DND-41 (cell line): ENCODE data around the gene CCNJL.

Experiments
- ATAC-seq: fragments of 200-7000 bp; cut with Tn5 transposase; 3 replicates; pipeline ENCODE4 v1.9.1; 2021; ENCODE audit warnings: low read depth; ENCODE audit not compliant: insufficient read depth
- DNase-seq: peaks from one replicate; pipeline ENCODE4 v3.0.0-alpha.2; 2020
- H2AFZ ChIP-seq: 2 replicates; pipeline ENCODE4 v1.6.0; 2012; ENCODE audit warnings: low read depth, low read length
- H3K27ac ChIP-seq: 2 replicates; pipeline ENCODE4 v1.5.1; 2012; ENCODE audit warnings: low read length, inconsistent platforms
- H3K27me3 ChIP-seq: fragments of 200-600 bp; sonication (generic); 2 replicates; pipeline ENCODE4 v1.6.0; 2012; ENCODE audit warnings: low read length, mild to moderate bottlenecking, inconsistent platforms; ENCODE audit not compliant: insufficient read depth, poor library complexity
- H3K36me3 ChIP-seq: 2 replicates; pipeline ENCODE4 v1.5.1; 2012; ENCODE audit warnings: low read length, inconsistent platforms; ENCODE audit not compliant: insufficient read depth
- H3K4me1 ChIP-seq: 2 replicates; pipeline ENCODE4 v1.5.1; 2012; ENCODE audit warnings: mild to moderate bottlenecking, low read length; ENCODE audit not compliant: insufficient read depth
- H3K4me2 ChIP-seq: 2 replicates; pipeline ENCODE4 v1.6.0; 2012; ENCODE audit warnings: mild to moderate bottlenecking, moderate library complexity, low read length, inconsistent platforms; ENCODE audit not compliant: insufficient read depth
- H3K4me3 ChIP-seq, 2 experiments: fragments of 200-600 bp in 1 of 2; shearing (Covaris generic) in 1 of 2; 2 replicates each; pipeline ENCODE4 v1.5.1; 2012 to 2016; ENCODE audit warnings: inconsistent platforms in 2 of 2, low read length in 2 of 2, mild to moderate bottlenecking in 2 of 2, low read depth in 1 of 2, moderate library complexity in 1 of 2
- H3K79me2 ChIP-seq: 2 replicates; pipeline ENCODE4 v1.6.0; 2012; ENCODE audit warnings: low read length, inconsistent platforms; ENCODE audit not compliant: insufficient read depth
- H3K9ac ChIP-seq: 2 replicates; pipeline ENCODE4 v1.6.0; 2012; ENCODE audit warnings: low read depth, mild to moderate bottlenecking, inconsistent platforms, low read length, moderate library complexity
- H3K9me3 ChIP-seq: 2 replicates; pipeline ENCODE4 v1.5.1; 2012; ENCODE audit warnings: low read length, moderate library complexity, mild to moderate bottlenecking, inconsistent platforms; ENCODE audit not compliant: insufficient read depth, severe bottlenecking
- H4K20me1 ChIP-seq: 2 replicates; pipeline ENCODE4 v1.6.0; 2012; ENCODE audit warnings: low read length; ENCODE audit not compliant: insufficient read depth
- CTCF ChIP-seq: IDR thresholded peaks from 2 replicates; pipeline ENCODE4 v1.5.1; 2012; ENCODE audit warnings: borderline replicate concordance, low read length, moderate library complexity, mild to moderate bottlenecking; ENCODE audit not compliant: poor library complexity, severe bottlenecking; ENCODE audit errors: extremely low read depth
- EZH2 ChIP-seq: IDR thresholded peaks from 3 replicates; pipeline ENCODE4 v1.6.1; 2012; ENCODE audit warnings: borderline replicate concordance, low read depth, mild to moderate bottlenecking, moderate library complexity, low read length, inconsistent platforms; ENCODE audit not compliant: severe bottlenecking

The CCNJL gene

GRCh38 chr5:160311491-160312133 is 752 bp downstream of the CCNJL start:
- peak overlapping the region; percentile 70 for H3K9ac ChIP-seq
- H2AFZ ChIP-seq, result peak overlapping the region; percentile 94
- no peaks in the 10 kb centered on the region for H3K9me3 ChIP-seq
- no peak for DNase-seq
- H4K20me1 ChIP-seq, result no peaks in the 10 kb centered on the region
- peaks cover 14% of the 10 kb centered on the region for H3K27me3 ChIP-seq
- no peaks in the 10 kb centered on the region for H3K36me3 ChIP-seq
- peak overlapping the region; percentile 96 for H3K4me2 ChIP-seq
- TF ChIP-seq EZH2 (peak; percentile 79), CTCF (no peak)
- peak overlapping the region; percentile 53 to 75; a peak in 3 of 4 replicates for H3K4me3 ChIP-seq
- H3K4me1 ChIP-seq, result peaks cover 31% of the 10 kb centered on the region
- ATAC-seq, result no peak
- H3K79me2 ChIP-seq, result no peaks in the 10 kb centered on the region
- peak overlapping the region; percentile 34; the same call in 1 of the 2 replicates for H3K27ac ChIP-seq

- Histone ChIP-seq H3K9me3 (no peaks in the 10 kb centered on the region), H3K27me3 (peaks cover 14% of the 10 kb centered on the region), H3K36me3 (no peaks in the 10 kb centered on the region), H3K9ac (no peak overlapping the region), H2AFZ (no peak overlapping the region), H3K79me2 (no peaks in the 10 kb centered on the region), H4K20me1 (no peaks in the 10 kb centered on the region), H3K4me1 (peaks cover 26% of the 10 kb centered on the region), H3K27ac (no peak overlapping the region), H3K4me3 (no peak overlapping the region), H3K4me2 (peak overlapping the region; percentile 96; the same call in 1 of the 2 replicates)
- TF ChIP-seq CTCF (no peak), EZH2 (no peak)
- no peak for DNase-seq
- ATAC-seq, result no peak
These were observed 1.6 kb downstream of the CCNJL start for GRCh38 chr5:160310552-160311295.

GRCh38 chr5:160310140-160310539 is 2.2 kb downstream of the CCNJL start:
- ATAC-seq (no peak), DNase-seq (no peak)
- Histone ChIP-seq H4K20me1 (no peaks in the 10 kb centered on the region), H3K4me3 (no peak overlapping the region), H3K4me2 (no peak overlapping the region), H3K9me3 (no peaks in the 10 kb centered on the region), H3K27me3 (peaks cover 14% of the 10 kb centered on the region), H3K4me1 (peaks cover 24% of the 10 kb centered on the region), H3K79me2 (no peaks in the 10 kb centered on the region), H2AFZ (no peak overlapping the region), H3K9ac (no peak overlapping the region), H3K36me3 (no peaks in the 10 kb centered on the region), H3K27ac (no peak overlapping the region)
- TF ChIP-seq CTCF (no peak), EZH2 (no peak)
